ENCODE data around the gene CRACR2B.

DNA sequence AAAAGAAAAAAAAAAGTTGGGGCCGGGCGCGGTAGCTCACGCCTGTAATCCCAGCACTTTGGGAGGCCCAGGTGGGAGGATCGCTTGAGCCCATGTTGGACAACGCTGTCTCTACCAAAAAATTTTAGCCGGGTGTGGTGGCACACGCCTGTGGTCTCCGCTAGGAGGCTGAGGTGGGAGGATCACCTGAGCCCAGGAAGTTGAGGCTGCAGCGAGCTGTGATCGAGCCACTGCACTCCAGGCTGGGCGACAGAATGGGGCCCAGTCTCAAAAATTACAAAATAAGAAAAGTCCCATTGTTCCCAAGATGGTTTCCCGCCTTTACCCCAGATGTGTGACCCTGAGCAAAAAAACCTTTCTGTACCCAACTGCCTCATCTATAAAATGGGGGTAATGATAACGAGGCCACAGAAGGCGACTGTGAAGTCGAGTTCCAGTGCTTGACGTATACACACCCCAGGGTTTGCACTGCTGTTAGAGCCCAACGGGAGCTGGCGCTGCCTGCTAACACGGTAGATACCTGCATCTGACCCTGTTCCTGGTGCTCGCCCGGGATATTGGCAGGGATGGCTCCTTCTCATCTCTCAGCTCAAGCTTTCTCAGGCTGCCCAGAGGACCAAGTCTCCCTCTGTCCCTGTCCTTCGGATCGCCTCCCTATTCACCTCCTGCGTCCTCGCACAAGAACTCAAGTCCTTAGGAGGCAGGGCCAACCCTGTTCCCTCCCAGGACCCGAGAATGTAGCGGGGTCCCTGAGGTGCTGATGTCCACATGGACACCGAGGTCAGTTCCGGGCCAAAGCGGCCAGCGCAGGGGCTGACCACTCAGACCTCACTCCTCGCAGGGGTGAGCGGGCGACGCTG lies 19.1 kb upstream of the CRACR2B start:
- TF ChIP-seq, protein P1, sequence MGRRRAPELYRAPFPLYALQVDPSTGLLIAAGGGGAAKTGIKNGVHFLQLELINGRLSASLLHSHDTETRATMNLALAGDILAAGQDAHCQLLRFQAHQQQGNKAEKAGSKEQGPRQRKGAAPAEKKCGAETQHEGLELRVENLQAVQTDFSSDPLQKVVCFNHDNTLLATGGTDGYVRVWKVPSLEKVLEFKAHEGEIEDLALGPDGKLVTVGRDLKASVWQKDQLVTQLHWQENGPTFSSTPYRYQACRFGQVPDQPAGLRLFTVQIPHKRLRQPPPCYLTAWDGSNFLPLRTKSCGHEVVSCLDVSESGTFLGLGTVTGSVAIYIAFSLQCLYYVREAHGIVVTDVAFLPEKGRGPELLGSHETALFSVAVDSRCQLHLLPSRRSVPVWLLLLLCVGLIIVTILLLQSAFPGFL (CRISPR knock-in tag; IDR thresholded peaks at IDR 0.05) = no peak
- TF ChIP-seq HDAC6 (IDR thresholded peaks at IDR 0.05; ENCODE audit: low read depth, low read length) (no peak), ZC3H13 (CRISPR knock-in tag; IDR thresholded peaks at IDR 0.05) (no peak), HNRNPH1 (optimal IDR thresholded peaks at IDR 0.05; ENCODE audit: low read depth, low read length) (no peak), ISL2 (CRISPR knock-in tag; IDR thresholded peaks at IDR 0.05) (no peak; the same call in 1 of the 2 replicates), RORA (CRISPR knock-in tag; IDR thresholded peaks at IDR 0.05) (no peak), PITX1 (CRISPR knock-in tag; IDR thresholded peaks at IDR 0.05) (no peak)
- TF ChIP-seq, protein P2, sequence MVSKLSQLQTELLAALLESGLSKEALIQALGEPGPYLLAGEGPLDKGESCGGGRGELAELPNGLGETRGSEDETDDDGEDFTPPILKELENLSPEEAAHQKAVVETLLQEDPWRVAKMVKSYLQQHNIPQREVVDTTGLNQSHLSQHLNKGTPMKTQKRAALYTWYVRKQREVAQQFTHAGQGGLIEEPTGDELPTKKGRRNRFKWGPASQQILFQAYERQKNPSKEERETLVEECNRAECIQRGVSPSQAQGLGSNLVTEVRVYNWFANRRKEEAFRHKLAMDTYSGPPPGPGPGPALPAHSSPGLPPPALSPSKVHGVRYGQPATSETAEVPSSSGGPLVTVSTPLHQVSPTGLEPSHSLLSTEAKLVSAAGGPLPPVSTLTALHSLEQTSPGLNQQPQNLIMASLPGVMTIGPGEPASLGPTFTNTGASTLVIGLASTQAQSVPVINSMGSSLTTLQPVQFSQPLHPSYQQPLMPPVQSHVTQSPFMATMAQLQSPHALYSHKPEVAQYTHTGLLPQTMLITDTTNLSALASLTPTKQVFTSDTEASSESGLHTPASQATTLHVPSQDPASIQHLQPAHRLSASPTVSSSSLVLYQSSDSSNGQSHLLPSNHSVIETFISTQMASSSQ (IDR thresholded peaks at IDR 0.05; ENCODE audit: low read depth) = no peak
- TF ChIP-seq, protein P2 (CRISPR knock-in tag; IDR thresholded peaks at IDR 0.05; ENCODE audit: borderline replicate concordance) = no peak
- TF ChIP-seq, protein P3, sequence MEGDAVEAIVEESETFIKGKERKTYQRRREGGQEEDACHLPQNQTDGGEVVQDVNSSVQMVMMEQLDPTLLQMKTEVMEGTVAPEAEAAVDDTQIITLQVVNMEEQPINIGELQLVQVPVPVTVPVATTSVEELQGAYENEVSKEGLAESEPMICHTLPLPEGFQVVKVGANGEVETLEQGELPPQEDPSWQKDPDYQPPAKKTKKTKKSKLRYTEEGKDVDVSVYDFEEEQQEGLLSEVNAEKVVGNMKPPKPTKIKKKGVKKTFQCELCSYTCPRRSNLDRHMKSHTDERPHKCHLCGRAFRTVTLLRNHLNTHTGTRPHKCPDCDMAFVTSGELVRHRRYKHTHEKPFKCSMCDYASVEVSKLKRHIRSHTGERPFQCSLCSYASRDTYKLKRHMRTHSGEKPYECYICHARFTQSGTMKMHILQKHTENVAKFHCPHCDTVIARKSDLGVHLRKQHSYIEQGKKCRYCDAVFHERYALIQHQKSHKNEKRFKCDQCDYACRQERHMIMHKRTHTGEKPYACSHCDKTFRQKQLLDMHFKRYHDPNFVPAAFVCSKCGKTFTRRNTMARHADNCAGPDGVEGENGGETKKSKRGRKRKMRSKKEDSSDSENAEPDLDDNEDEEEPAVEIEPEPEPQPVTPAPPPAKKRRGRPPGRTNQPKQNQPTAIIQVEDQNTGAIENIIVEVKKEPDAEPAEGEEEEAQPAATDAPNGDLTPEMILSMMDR (CRISPR knock-in tag; IDR thresholded peaks at IDR 0.05) = no peak

All from HepG2 (cell line).